Activated CD8-positive, alpha-beta memory T cell treated with anti-CD3 and anti-CD28 coated beads, Interleukin-2, amount 10 ng/mL, durations not matched to agents 7 days and 5 days (primary cell): Measurements from ENCODE around the gene HHIPL2. TPM values are rescaled to one million over a fixed set of nuclear protein-coding genes. Genes with fewer than 3 reads are reported as not detected.

Experiments used
- ATAC-seq: fragments of 150-1000 bp; cut with Tn5 transposase; one replicate; pipeline ENCODE4 v1.10.0; 2021; ENCODE audit warnings: moderate library complexity
- CTCF ChIA-PET: fragments of 350-600 bp; sonication (Branson Sonifier 250); formaldehyde crosslinking; loops from one replicate; lab custom pipeline; 2021; ENCODE audit warnings: antibody characterized with exemption; lab: Charles Lee
- DNase-seq: peaks from one replicate; pipeline ENCODE4 v3.0.0-alpha.2; 2020
- H3K27ac Mint-ChIP-seq: one replicate; pipeline ENCODE4 v1.8.0; 2021; ENCODE audit warnings: mild to moderate bottlenecking, mixed read lengths
- H3K27me3 Mint-ChIP-seq: one replicate; pipeline ENCODE4 v1.8.0; 2021; ENCODE audit warnings: mixed read lengths
- H3K36me3 Mint-ChIP-seq: one replicate; pipeline ENCODE4 v1.8.0; 2021; ENCODE audit warnings: mild to moderate bottlenecking, mixed read lengths
- H3K4me1 Mint-ChIP-seq: one replicate; pipeline ENCODE4 v1.8.0; 2021; ENCODE audit warnings: mixed read lengths
- H3K4me3 Mint-ChIP-seq: one replicate; pipeline ENCODE4 v1.8.0; 2021; ENCODE audit warnings: mild to moderate bottlenecking, moderate library complexity, mixed read lengths
- H3K9me3 Mint-ChIP-seq: one replicate; pipeline ENCODE4 v1.8.0; 2022; ENCODE audit warnings: low read depth, mixed read lengths
- total RNA-seq, 2 experiments: library from RNA; stranded (reverse); gene quantifications; one replicate each; pipeline ENCODE4 v1.2.3, GENCODE V29; 2021

The HHIPL2 gene
- total RNA-seq, 2 experiments from 2014 or later, result 0.12 to 0.53 TPM

- H3K27me3 Mint-ChIP-seq, result no peaks in the 10 kb centered on the region
- H3K9me3 Mint-ChIP-seq, result no peaks in the 10 kb centered on the region
- peaks cover 12% of the 10 kb centered on the region for H3K36me3 Mint-ChIP-seq
- ATAC-seq (no peak), DNase-seq (no peak)
- no peak overlapping the region for H3K4me3 Mint-ChIP-seq
- CTCF ChIA-PET, result interaction anchor here (1.2 kb wide), 1 partner anchor 77 kb away, joined by 3 read pairs; no protein-coding TSS in a partner anchor
- H3K4me1 Mint-ChIP-seq, result peaks cover 3% of the 10 kb centered on the region
- H3K27ac Mint-ChIP-seq, result no peak overlapping the region
These were observed 9.2 kb upstream of the HHIPL2 start for GRCh38 chr1:222557148-222557547.

GRCh38 chr1:222555992-222556615 lies 8.2 kb upstream of the HHIPL2 start:
- H3K27me3 Mint-ChIP-seq, result no peaks in the 10 kb centered on the region
- H3K27ac Mint-ChIP-seq, result no peak overlapping the region
- DNase-seq, result no peak
- no peaks in the 10 kb centered on the region for H3K9me3 Mint-ChIP-seq
- H3K4me3 Mint-ChIP-seq, result no peak overlapping the region
- peaks cover 5% of the 10 kb centered on the region for H3K36me3 Mint-ChIP-seq
- H3K4me1 Mint-ChIP-seq, result peaks cover 3% of the 10 kb centered on the region
- no peak for ATAC-seq
- CTCF ChIA-PET, result interaction anchor here (1.2 kb wide), 1 partner anchor 78 kb away, joined by 3 read pairs; no protein-coding TSS in a partner anchor

GRCh38 chr1:222554177-222554576 lies 6.3 kb upstream of the HHIPL2 start:
- no peak for ATAC-seq
- CTCF ChIA-PET, result no interaction called here
- H3K4me1 Mint-ChIP-seq, result no peaks in the 10 kb centered on the region
- no peak overlapping the region for H3K27ac Mint-ChIP-seq
- no peak for DNase-seq
- no peaks in the 10 kb centered on the region for H3K27me3 Mint-ChIP-seq
- no peak overlapping the region for H3K4me3 Mint-ChIP-seq
- peaks cover 3% of the 10 kb centered on the region for H3K36me3 Mint-ChIP-seq
- H3K9me3 Mint-ChIP-seq, result no peaks in the 10 kb centered on the region

GRCh38 chr1:222552882-222553281 lies 5.0 kb upstream of the HHIPL2 start:
- H3K27me3 Mint-ChIP-seq, result no peaks in the 10 kb centered on the region
- ATAC-seq, result no peak
- CTCF ChIA-PET, result interaction anchor here (1.7 kb wide), 1 partner anchor 82 kb away, joined by 3 read pairs; no protein-coding TSS in a partner anchor

GRCh38 chr1:222547260-222547614 lies 667 bp downstream of the HHIPL2 start:
- CTCF ChIA-PET, result no interaction called here
- peaks cover 25% of the 10 kb centered on the region for H3K27me3 Mint-ChIP-seq
- H3K27ac Mint-ChIP-seq, result no peak overlapping the region

More at GRCh38 chr1:222552882-222553281, 5.0 kb upstream of the HHIPL2 start:
- Mint-ChIP-seq H3K4me1 (no peaks in the 10 kb centered on the region), H3K9me3 (no peaks in the 10 kb centered on the region), H3K27ac (no peak overlapping the region), H3K4me3 (no peak overlapping the region), H3K36me3 (peaks cover 3% of the 10 kb centered on the region)
- DNase-seq, result no peak

GRCh38 chr1:222546548-222547259 lies 1.2 kb downstream of the HHIPL2 start:
- Mint-ChIP-seq H3K27ac (no peak overlapping the region), H3K4me1 (no peaks in the 10 kb centered on the region), H3K4me3 (no peak overlapping the region), H3K9me3 (no peaks in the 10 kb centered on the region), H3K36me3 (no peaks in the 10 kb centered on the region), H3K27me3 (peaks cover 25% of the 10 kb centered on the region)
- DNase-seq, result no peak
- no peak for ATAC-seq
- CTCF ChIA-PET, result no interaction called here

More at GRCh38 chr1:222547260-222547614, 667 bp downstream of the HHIPL2 start:
- ATAC-seq (no peak), DNase-seq (no peak)
- Mint-ChIP-seq H3K4me1 (no peaks in the 10 kb centered on the region), H3K9me3 (no peaks in the 10 kb centered on the region), H3K36me3 (no peaks in the 10 kb centered on the region), H3K4me3 (no peak overlapping the region)

- CTCF ChIA-PET, result interaction anchor here (0.8 kb wide), 1 partner anchor 88 kb away, joined by 3 read pairs; no protein-coding TSS in a partner anchor
- no peak overlapping the region for H3K27ac Mint-ChIP-seq
- DNase-seq (no peak), ATAC-seq (no peak)
- H3K27me3 Mint-ChIP-seq, result peaks cover 25% of the 10 kb centered on the region
- no peaks in the 10 kb centered on the region for H3K9me3 Mint-ChIP-seq
- H3K4me3 Mint-ChIP-seq, result no peak overlapping the region
- H3K4me1 Mint-ChIP-seq, result no peaks in the 10 kb centered on the region
- H3K36me3 Mint-ChIP-seq, result no peaks in the 10 kb centered on the region
These were observed 1.8 kb downstream of the HHIPL2 start for GRCh38 chr1:222546091-222546490.

- Mint-ChIP-seq H3K4me3 (no peak overlapping the region), H3K4me1 (no peaks in the 10 kb centered on the region), H3K27me3 (peaks cover 25% of the 10 kb centered on the region), H3K9me3 (no peaks in the 10 kb centered on the region), H3K36me3 (no peaks in the 10 kb centered on the region), H3K27ac (no peak overlapping the region)
- ATAC-seq (no peak), DNase-seq (no peak)
- CTCF ChIA-PET, result no interaction called here
These were observed 4.1 kb downstream of the HHIPL2 start for GRCh38 chr1:222543817-222544216.

GRCh38 chr1:222540598-222540995 lies 7.3 kb downstream of the HHIPL2 start:
- Mint-ChIP-seq H3K27me3 (peaks cover 11% of the 10 kb centered on the region), H3K4me3 (no peak overlapping the region), H3K36me3 (no peaks in the 10 kb centered on the region), H3K27ac (no peak overlapping the region), H3K9me3 (no peaks in the 10 kb centered on the region), H3K4me1 (no peaks in the 10 kb centered on the region)
- ATAC-seq (no peak), DNase-seq (no peak)
- CTCF ChIA-PET, result no interaction called here

GRCh38 chr1:222539951-222540597 lies 7.8 kb downstream of the HHIPL2 start:
- DNase-seq (no peak), ATAC-seq (no peak)
- CTCF ChIA-PET, result no interaction called here
- Mint-ChIP-seq H3K27ac (no peak overlapping the region), H3K27me3 (peaks cover 10% of the 10 kb centered on the region), H3K4me3 (no peak overlapping the region), H3K36me3 (no peaks in the 10 kb centered on the region), H3K9me3 (no peaks in the 10 kb centered on the region), H3K4me1 (no peaks in the 10 kb centered on the region)

GRCh38 chr1:222535455-222535854 lies 12.4 kb downstream of the HHIPL2 start:
- DNase-seq (no peak), ATAC-seq (no peak)
- H3K9me3 Mint-ChIP-seq, result no peaks in the 10 kb centered on the region
- no peak overlapping the region for H3K27ac Mint-ChIP-seq
- H3K27me3 Mint-ChIP-seq, result peaks cover 5% of the 10 kb centered on the region
- CTCF ChIA-PET, result no interaction called here
- H3K4me1 Mint-ChIP-seq, result no peaks in the 10 kb centered on the region
- no peak overlapping the region for H3K4me3 Mint-ChIP-seq
- no peaks in the 10 kb centered on the region for H3K36me3 Mint-ChIP-seq

- Mint-ChIP-seq H3K36me3 (no peaks in the 10 kb centered on the region), H3K4me1 (peaks cover 4% of the 10 kb centered on the region), H3K4me3 (no peak overlapping the region), H3K27me3 (peaks cover 21% of the 10 kb centered on the region), H3K9me3 (no peaks in the 10 kb centered on the region), H3K27ac (no peak overlapping the region)
- DNase-seq (no peak), ATAC-seq (no peak)
- CTCF ChIA-PET, result no interaction called here
These were observed 17.1 kb downstream of the HHIPL2 start for GRCh38 chr1:222530852-222531251.

GRCh38 chr1:222529916-222530315 lies 18.0 kb downstream of the HHIPL2 start:
- no peak overlapping the region for H3K27ac Mint-ChIP-seq
- CTCF ChIA-PET, result no interaction called here
- DNase-seq (no peak), ATAC-seq (no peak)
- no peak overlapping the region for H3K4me3 Mint-ChIP-seq
- peaks cover 4% of the 10 kb centered on the region for H3K4me1 Mint-ChIP-seq
- peaks cover 20% of the 10 kb centered on the region for H3K27me3 Mint-ChIP-seq
- H3K9me3 Mint-ChIP-seq, result no peaks in the 10 kb centered on the region
- no peaks in the 10 kb centered on the region for H3K36me3 Mint-ChIP-seq
